HG03558 (cell line): Measurements from ENCODE around the gene KIF4B.
"Not testable (repeated sequence)": the region's sequence is repeated elsewhere in the genome, so short reads cannot be mapped to it uniquely, and the experiment has no call there.

Source experiments
- ATAC-seq: cut with Tn5 transposase; IDR thresholded peaks from one replicate; pipeline ENCODE4 v1.9.1; 2021; ENCODE audit warnings: moderate number of reproducible peaks; ENCODE audit not compliant: unreplicated experiment; ENCODE audit errors: extremely low read depth

KIF4B gene, protein sequence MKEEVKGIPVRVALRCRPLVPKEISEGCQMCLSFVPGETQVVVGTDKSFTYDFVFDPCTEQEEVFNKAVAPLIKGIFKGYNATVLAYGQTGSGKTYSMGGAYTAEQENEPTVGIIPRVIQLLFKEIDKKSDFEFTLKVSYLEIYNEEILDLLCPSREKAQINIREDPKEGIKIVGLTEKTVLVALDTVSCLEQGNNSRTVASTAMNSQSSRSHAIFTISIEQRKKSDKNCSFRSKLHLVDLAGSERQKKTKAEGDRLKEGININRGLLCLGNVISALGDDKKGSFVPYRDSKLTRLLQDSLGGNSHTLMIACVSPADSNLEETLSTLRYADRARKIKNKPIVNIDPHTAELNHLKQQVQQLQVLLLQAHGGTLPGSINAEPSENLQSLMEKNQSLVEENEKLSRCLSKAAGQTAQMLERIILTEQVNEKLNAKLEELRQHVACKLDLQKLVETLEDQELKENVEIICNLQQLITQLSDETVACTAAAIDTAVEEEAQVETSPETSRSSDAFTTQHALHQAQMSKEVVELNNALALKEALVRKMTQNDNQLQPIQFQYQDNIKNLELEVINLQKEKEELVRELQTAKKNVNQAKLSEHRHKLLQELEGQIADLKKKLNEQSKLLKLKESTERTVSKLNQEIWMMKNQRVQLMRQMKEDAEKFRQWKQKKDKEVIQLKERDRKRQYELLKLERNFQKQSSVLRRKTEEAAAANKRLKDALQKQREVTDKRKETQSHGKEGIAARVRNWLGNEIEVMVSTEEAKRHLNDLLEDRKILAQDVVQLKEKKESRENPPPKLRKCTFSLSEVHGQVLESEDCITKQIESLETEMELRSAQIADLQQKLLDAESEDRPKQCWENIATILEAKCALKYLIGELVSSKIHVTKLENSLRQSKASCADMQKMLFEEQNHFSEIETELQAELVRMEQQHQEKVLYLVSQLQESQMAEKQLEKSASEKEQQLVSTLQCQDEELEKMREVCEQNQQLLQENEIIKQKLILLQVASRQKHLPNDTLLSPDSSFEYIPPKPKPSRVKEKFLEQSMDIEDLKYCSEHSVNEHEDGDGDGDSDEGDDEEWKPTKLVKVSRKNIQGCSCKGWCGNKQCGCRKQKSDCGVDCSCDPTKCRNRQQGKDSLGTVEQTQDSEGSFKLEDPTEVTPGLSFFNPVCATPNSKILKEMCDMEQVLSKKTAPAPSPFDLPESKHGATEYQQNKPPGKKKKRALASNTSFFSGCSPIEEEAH

DNA sequence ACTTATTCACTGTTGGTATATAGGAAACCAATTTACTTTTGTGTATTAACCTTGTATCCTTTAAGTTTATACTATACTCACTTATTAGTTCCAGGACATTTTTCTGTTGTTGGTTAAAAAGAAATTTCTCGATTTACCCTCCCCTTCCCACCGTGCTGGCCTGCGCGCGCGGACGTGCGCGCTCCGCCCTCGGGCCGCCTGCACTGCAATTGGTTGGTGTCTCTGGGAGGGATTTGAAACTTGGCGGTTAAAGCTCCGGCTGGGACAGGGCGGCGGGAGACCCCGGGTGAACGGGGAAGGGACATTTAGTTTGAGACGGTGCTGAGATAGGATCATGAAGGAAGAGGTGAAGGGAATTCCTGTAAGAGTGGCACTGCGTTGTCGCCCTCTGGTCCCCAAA lies at the start of gene KIF4B:
Gene KIF4B (plus strand): TSS at position 230 of the 400 bp plus-strand sequence. CDS start 105 bp downstream, at position 335.
- no peak for ATAC-seq

DNA sequence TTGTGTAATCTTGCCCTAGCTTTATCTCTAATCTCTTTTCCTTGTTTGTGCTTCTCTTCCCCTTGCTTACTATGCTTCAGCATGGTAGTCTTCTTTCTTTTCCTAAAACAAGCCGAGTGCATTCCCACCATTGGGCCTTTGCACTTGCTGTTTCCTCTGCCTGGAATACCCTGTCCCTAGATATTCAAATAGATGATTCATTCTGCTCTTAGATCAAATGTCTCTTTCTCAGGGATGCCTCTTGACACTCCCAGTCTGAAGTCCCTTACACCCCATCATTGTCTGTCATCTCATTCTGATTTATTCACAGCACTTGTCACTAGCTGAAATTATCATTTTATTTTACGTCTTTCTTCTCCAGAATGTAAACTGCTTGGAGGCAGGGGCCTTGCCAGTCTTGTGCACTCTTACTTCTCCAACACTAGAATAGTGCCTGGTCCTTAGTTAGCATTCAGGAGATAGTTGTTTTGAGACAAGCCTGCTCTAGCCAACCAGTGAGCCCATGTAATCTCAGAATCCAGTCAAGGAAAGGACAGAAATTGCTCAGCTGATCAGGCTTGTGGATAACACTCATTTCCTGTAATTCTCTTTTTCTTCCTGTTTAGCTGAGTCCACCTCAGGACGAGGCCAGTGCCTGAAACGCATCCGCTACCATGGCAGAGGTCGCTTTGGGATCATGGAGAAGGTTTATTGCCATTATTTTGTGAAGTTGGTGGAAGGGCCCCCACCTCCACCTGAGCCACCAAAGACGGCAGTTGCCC lies 47.3 kb upstream of the KIF4B start:
- no peak for ATAC-seq

DNA sequence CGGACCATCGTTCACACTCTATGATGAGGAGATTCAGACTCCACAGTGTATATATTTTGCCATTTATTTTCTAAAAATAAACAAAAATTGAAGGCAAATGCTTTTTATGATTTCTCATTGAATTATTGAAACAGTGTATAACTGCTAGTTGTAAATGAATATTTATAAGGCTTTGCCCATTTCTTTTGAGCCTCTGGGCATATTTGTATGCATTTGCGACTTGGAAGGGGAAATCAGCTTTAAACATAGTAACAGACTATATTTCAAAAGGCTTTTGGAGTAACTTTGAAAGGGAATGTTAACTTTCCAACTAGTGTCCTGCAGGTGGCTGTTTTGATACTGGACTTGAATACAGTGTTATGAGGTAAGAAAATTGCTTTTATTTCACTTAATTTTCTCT lies 46.7 kb upstream of the KIF4B start:
- no peak for ATAC-seq

DNA sequence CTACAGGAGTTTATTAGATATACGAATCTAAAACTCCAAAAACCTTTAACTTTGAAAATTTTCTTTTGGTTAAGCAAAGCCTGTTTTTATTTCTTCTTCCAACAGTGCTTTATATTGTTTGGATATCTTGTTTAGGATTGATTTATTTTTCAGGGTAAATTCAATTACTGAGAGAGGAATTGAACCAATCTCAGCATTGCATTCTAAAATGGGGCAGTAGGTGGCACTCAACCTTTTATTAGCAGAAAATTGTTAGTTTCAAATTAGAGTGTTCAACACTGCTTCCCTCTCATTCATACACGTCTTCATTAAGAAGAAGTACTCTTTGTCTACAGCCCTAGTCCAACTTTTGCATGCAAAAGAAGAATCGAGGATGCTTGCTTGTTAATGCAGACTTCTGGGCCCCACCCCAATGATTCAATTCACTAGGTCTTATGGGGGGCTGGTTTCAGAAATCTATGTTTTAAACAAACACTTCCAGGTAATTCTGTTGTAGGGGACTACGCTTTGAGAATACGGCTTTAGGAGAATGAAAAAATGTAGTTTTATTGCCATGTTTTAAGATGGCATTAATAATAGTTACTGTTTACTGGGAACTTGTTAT lies 46.0 kb upstream of the KIF4B start:
- ATAC-seq, result no peak

DNA sequence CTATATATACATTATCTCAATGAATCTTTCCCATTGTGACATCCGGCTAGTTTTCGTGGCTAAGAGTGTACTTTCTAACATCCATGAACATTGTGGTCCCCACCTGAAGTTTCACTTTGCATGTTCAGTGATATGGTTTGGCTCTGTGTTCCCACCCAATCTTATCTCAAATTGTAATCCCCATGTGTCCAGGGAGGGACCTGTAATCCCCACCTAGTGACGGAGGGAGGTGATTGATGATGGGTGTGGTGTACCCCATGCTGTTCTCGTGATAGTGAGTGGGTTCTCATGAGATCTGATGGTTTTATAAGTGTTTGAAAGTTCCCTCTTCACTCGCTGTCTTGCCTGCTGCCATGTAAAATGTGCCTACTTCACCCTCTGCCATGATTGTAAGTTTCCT lies 44.6 kb upstream of the KIF4B start:
- no peak for ATAC-seq

DNA sequence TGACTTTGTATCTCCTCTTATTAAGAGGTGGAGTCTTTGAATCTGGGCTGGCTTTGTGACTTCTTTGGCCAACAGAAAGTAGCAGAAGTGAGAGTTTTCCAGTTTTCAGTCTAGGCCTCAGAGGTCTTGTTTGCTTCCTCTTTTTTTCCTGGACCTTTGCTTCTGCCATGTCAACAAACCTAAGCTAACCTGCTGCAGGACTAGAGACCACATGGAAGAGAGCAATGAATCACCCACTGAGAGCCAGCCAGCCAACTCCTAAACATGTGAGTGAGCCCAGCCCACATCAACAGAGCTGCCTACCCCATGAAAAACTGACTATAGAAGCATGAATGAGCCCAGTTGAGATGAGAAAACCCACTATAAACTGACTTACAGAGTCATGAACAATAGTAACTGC lies 42.8 kb upstream of the KIF4B start:
- ATAC-seq, result no peak

DNA sequence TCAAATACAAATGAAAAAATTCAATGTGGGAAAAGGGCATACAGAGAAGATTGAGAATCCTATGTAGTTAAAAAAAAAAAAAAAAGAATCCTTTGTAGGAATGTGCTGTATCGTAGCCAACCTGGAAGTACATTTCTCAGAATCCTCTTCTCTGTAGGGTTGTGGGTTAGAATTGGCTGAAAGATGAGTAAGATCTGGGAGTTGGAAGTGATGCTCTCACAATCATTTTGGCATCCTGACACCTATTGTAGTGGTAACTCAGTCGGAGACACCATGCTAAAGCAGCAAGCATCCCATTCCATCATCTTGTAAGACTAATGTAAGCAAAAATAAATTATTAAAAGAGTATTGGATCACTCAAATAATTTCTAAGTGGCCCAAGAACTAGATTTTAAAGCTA lies 42.1 kb upstream of the KIF4B start:
- ATAC-seq, result no peak

DNA sequence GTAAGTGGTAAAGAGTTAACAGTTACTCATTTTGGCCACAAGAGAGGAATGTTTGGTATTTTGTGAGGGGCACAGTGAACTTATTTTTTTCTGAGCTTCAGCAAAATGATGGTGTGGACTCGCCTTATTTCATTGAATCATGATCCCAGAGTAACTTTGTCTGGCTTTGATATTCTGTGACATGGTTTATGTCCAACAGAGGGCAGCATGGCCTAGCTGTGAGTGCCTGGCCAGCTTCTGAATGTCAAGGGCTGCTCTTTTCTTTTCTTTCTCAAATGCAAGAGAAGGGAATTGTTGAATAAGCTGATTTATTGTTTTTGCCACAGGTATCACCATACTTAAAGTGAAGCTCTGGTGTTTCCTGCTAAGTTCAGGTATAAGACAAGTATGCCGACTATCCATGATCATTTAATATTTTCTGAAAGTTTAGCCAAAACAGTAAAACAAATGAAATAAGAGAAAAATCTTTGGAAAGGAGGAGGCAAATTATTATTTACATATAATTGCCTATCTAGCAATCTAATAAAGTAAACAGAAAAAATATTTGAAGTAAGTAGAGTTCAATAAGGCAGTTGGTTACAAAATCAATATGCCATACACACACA lies 41.0 kb upstream of the KIF4B start:
- ATAC-seq, result no peak

DNA sequence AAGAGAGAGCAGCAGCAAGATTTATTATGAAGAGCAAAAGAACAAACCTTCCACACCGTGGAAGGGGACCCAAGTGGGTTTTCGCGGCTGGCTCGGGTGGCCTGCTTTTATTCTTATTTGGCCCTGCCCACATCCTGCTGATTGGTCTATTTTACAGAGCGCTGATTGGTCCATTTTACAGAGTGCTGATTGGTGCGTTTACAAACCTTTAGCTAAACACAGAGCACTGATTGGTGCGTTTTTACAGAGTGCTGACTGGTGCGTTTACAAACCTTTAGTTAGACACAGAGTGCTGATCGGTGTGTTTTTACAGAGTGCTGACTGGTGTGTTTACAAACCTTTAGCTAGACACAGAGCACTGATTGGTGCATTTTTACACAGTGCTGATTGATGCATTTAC lies 37.5 kb upstream of the KIF4B start:
- ATAC-seq, result not testable (repeated sequence)

DNA sequence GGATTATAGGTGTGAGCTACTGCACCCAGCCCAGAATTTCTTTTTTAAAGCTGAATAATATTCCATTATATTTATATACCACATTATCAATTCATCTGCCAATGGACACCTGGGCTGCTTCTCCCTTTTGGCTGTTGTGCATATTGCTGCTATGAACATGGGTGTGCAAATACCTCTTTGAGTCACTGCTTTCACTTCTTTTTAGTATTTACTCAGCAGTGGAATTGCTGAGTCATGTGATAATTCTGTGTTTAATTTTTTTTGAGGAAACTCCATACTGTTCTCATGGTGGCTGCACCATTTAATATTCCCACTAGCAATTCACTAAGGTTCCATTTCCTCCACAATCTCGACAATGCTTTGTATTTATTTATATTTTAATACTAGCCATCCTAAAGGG lies 36.1 kb upstream of the KIF4B start:
- no peak for ATAC-seq

DNA sequence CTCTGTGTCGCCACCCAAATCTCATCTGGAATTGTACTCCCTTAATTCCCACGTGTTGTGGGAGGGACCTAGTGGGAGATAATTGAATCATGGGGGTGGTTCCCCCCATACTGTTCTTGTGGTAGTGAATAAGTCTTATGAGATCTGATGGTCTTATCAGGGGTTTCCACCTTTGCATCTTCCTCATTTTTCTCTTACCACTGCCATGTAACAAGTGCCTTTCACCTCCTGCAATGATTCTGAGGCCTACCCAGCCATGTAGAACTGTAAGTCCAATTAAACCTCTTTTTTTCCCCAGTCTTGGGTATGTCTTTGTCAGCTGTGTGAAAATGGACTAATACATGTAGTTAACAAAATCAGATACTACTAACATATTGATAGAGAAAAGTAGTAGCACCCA lies 35.3 kb upstream of the KIF4B start:
- ATAC-seq, result not testable (repeated sequence)

DNA sequence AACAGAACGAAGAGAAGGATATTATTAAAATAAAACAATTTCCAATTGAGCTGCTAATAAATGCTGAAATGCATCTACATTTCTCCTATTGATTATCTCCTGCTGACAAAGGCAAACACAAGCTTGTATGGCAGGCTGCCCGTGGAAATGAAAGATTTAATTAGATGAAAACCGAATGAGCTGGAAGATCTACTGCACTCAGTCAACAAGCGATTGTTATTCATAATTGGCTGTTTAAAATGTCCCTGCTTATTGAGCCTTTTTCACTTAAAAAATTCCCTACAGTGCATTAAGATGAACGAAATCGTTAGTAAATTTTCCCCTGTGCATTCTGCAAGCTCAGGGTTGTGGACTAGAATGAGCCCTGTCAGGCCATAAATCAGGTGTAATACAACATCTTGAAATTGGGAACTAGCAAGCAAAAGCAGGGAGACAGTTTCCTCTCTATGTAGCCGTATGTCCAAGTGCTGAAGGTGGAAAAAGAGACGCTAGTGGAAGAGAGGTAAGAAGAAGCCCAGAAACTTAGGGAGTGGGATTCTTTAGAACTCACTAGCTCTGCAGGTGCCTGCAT lies 28.5 kb upstream of the KIF4B start:
- no peak for ATAC-seq

DNA sequence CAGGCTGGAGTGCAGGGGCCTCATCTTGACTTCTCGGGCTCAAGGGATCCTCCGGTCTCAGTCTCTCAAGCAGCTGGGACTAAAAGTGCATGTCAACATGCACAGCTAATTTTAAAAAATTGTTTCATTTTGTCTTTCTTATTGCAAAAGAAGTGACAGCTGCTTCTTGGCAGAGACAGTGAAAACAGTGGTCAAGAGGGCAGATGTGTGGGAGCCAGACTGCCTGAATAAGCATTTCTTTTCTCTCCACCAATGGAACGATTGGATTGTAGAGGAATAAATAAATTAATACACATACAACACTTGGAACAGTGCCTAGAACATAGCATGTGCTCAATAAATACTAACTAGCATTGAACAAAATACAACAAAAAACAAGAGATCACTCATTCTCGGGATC lies 27.4 kb upstream of the KIF4B start:
- no peak for ATAC-seq

DNA sequence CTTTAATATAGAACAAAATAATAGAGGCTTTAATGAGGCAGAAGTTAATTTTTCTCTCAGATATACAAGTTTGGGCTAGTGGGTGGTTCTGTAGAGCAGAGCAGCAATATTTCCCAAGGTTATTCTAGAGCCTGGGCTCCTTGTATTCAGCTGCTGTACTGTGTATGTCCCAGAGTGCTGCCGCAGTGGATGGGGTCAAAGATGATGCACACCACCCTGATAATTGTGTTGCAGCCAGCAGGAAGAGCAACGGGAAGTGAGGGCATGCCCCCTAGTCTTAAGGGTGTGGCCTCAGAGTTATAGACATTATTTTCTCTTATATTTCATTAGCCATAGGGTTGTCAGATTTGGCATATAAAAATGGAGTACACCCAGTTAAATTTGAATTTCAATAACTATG lies 23.9 kb upstream of the KIF4B start:
- no peak for ATAC-seq

DNA sequence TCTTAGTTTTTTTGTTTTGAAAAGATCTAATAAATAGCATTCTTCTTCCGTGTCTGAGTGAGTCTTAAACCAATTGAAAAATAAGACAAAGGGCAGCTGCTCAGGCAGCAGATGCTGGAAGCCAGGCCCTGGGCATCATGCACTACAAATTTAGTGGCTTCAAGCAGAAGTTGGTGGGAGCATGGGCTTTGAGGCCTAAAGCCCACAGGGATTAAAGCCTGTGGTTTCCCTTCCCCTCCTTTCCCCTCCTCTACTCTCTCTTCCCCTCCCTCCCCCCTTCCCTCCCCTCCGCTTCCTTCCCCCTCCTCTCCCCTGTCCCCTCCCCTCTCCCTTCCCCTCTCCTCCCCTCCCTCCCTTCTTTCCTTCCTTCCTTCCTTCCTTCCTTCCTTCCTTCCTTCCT lies 20.1 kb upstream of the KIF4B start:
- no peak for ATAC-seq

DNA sequence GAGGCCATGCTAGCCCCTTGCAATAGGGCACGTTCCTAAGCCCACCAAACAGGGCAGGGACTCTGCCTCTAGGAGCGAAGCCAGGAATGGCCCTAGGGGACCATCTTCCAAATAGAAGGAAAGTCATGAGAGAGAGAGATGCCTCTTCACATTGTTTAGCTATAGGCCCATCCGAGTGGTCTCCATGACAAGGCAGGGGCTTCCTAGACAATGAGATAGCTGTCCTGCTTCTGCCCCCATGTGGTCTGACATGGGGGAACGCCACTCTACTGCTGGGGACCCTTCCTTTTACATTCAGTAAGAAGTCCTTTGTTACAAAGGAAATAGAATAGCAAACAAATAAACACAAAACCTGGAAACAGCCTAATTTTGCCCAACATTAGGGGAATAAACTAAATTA lies 17.9 kb upstream of the KIF4B start:
- ATAC-seq, result no peak

DNA sequence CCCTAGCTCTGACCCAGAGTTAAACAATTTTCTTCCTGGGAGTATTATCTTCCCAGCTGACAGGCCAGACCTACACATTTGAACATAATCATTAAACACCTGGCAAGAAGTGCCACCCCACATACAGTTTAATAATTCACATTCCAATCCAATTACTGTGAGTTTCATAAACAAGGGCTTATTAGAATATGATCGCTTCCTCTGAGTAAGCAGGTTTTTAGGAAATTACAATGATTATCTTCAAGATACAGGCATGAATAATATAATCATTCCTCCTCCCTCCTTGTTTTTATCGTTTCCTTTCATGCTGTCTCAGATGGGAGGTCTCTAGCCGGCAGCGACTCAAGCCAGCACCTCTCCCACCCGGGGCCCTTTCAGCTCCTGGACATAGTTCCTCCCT lies 15.8 kb upstream of the KIF4B start:
- ATAC-seq, result no peak

DNA sequence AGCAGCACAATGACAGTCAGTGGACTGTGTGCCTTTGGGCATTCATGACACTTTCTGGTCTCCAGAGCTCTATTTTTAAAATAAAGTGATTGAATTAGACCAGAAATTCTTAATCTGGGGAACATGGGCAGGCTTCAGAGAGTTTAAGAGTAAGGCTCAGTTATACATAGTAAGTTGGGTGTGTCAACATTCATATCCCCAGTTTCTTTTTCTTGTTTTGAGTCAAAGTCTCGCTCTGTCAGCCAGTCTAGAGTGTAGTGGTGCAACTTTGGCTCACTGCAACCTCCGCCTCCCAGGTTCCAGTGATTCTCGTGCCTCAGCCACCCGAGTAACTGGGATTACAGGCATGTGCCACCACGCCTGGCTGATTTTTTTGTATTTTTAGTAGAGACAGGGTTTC lies 13.7 kb upstream of the KIF4B start:
- no peak for ATAC-seq

DNA sequence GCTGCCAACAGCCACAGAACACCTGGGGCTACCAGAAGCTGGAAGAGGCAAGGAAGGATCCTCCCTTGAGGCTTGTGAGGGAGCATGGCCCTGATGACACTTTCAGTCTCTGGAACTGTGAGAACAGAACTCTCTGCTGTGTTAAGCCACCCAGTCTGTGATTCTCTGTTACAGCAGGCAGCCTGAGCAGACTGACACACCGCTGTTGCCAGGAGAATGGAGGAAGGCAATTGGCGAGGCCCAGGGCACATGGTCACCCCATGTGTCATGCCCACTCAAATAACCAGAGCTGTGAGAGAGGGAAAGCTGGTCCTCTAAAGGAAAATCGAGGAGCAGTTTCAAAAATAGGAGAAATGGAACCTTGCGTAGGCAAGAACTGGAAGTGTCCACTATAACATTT lies 12.0 kb upstream of the KIF4B start:
- no peak for ATAC-seq
